Spleen (tissue), 7 donors: ENCODE measurements around the gene FARP1.

Experiments
- POLR2A ChIP-seq, 3 donors: fragments of 450-650 bp; IDR thresholded peaks; one replicate each; pipeline ENCODE4 v1.5.1; 2017; ENCODE audit warnings: antibody characterized with exemption in 3 of 3, mild to moderate bottlenecking in 1 of 3
- POLR2AphosphoS5 ChIP-seq, 3 donors: sonication (generic); formaldehyde crosslinking; IDR thresholded peaks; one replicate each; pipeline ENCODE4 v1.5.1; 2017; ENCODE audit warnings: antibody characterized with exemption in 3 of 3
- TF ChIP-seq, protein P1 (sequence below), 11 experiments: fragments of 200-600 bp in 7 of 11; fragments of 450-650 bp in 4 of 11; sonication (generic) in 4 of 11; IDR thresholded peaks in 8 of 11; conservative IDR thresholded peaks in 3 of 11; 1 replicate in 7 of 11; 2 replicates in 4 of 11; pipeline versions ENCODE4 v1.4.0 to v1.8.0; 2016 to 2021; ENCODE audit warnings: antibody characterized with exemption in 11 of 11, inconsistent platforms in 4 of 11, mild to moderate bottlenecking in 1 of 11
- donor health status: DM: no; HTN: no; CAD: no; lungs with moderate emphysema.
- donor health status: DM: no; HTN: no; CAD: no.
- donor health status: DM: no; HTN: no; CAD: no.

DNA sequence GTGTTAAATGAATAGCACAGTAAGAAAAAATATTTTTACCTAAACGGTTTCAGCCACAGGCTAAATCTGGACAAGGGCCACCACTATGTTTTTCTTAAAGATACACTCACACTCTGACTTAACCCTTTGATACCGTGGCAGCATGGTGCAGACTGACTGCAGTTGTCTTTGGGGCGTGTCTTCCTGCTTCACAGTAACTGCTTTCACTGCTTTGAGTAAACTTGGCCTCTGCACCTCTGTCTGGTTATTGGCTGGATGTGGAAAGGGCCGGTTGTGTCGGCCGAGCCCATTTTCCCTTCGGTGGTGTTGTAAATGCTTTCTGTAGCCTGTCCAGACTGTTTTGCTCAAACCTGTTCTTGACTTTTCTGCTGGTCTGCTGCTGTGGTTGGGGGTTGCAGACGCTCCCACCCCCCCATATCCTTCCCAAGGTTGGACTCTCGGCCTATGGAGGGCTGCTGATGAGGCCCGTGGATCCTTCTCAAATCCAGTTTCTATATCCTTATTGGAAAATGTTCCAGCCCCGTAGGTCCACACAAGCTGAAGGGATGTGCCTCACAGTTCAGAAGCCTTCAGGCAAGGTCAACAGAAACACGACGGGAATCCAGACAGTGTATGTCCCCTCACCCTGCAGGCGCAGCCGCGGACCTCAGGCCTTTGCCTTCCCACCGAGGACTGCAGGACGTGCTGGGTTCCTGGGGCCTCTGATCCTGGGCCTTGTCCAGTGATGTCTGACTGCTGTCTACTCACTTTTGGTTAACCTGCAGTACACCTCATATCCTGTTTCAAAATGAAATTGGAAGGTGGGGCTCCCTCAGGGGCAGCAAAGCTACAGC, 124.4 kb downstream of the FARP1 start:
- no peak for TF ChIP-seq POLR2A (IDR thresholded peaks at IDR 0.05)
- no peak for TF ChIP-seq POLR2AphosphoS5 (IDR thresholded peaks at IDR 0.05)
- TF ChIP-seq, protein P1, sequence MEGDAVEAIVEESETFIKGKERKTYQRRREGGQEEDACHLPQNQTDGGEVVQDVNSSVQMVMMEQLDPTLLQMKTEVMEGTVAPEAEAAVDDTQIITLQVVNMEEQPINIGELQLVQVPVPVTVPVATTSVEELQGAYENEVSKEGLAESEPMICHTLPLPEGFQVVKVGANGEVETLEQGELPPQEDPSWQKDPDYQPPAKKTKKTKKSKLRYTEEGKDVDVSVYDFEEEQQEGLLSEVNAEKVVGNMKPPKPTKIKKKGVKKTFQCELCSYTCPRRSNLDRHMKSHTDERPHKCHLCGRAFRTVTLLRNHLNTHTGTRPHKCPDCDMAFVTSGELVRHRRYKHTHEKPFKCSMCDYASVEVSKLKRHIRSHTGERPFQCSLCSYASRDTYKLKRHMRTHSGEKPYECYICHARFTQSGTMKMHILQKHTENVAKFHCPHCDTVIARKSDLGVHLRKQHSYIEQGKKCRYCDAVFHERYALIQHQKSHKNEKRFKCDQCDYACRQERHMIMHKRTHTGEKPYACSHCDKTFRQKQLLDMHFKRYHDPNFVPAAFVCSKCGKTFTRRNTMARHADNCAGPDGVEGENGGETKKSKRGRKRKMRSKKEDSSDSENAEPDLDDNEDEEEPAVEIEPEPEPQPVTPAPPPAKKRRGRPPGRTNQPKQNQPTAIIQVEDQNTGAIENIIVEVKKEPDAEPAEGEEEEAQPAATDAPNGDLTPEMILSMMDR (IDR thresholded peaks at IDR 0.05 in 8 of 11, conservative IDR thresholded peaks at IDR 0.05 in 3 of 11), result no peak
